ENCODE data around the gene NCOA7. TPM values are rescaled to one million over a fixed set of nuclear protein-coding genes. Genes with fewer than 3 reads are reported as not detected.

Gene NCOA7
- 5.9 and 9.9 TPM in 2 replicates for total RNA-seq (2014; rRNA removed; shearing (Covaris generic))

GRCh38 chr6:125790358-125791150 lies at the start of gene NCOA7:
NCOA7 (plus strand) TSS chr6:125790960; CDS start chr6:125815355, 24,395 bp downstream.
- DNase-seq (ENCODE audit: low spot score) = peak; percentile 54

GRCh38 chr6:125741336-125741735 lies 49.4 kb upstream of the NCOA7 start:
- no peak for DNase-seq (ENCODE audit: low spot score)

GRCh38 chr6:125742024-125742423 lies 48.7 kb upstream of the NCOA7 start:
- no peak for DNase-seq (ENCODE audit: low spot score)

GRCh38 chr6:125742464-125743120 lies 48.2 kb upstream of the NCOA7 start:
- no peak for DNase-seq (ENCODE audit: low spot score)

GRCh38 chr6:125743604-125744003 lies 47.2 kb upstream of the NCOA7 start:
- DNase-seq (ENCODE audit: low spot score) = no peak

GRCh38 chr6:125745281-125746018 lies 45.3 kb upstream of the NCOA7 start:
- no peak for DNase-seq (ENCODE audit: low spot score)

GRCh38 chr6:125746019-125746414 lies 44.7 kb upstream of the NCOA7 start:
- DNase-seq (ENCODE audit: low spot score) = no peak

GRCh38 chr6:125746731-125747588 lies 43.8 kb upstream of the NCOA7 start:
- DNase-seq (ENCODE audit: low spot score) = peak; percentile 50

- DNase-seq (ENCODE audit: low spot score) = no peak
Measured at GRCh38 chr6:125747589-125748405, 43.0 kb upstream of the NCOA7 start.

GRCh38 chr6:125748406-125749172 lies 42.2 kb upstream of the NCOA7 start:
- DNase-seq (ENCODE audit: low spot score) = no peak

- DNase-seq (ENCODE audit: low spot score) = peak; percentile 56
Measured at GRCh38 chr6:125749173-125749864, 41.4 kb upstream of the NCOA7 start, which contains the start of gene HEY2. HEY2 (plus strand) TSS chr6:125749632; CDS start chr6:125749777, 145 bp downstream.

- no peak for DNase-seq (ENCODE audit: low spot score)
Measured at GRCh38 chr6:125749865-125750691, 40.7 kb upstream of the NCOA7 start.

- no peak for DNase-seq (ENCODE audit: low spot score)
Measured at GRCh38 chr6:125750692-125751333, 39.9 kb upstream of the NCOA7 start.

GRCh38 chr6:125751334-125751916 lies 39.3 kb upstream of the NCOA7 start:
- no peak for DNase-seq (ENCODE audit: low spot score)

GRCh38 chr6:125752773-125753172 lies 38.0 kb upstream of the NCOA7 start:
- no peak for DNase-seq (ENCODE audit: low spot score)

GRCh38 chr6:125753218-125753936 lies 37.4 kb upstream of the NCOA7 start:
- peak; percentile 14 for DNase-seq (ENCODE audit: low spot score)

GRCh38 chr6:125753937-125754259 lies 36.9 kb upstream of the NCOA7 start:
- no peak for DNase-seq (ENCODE audit: low spot score)

Measured in A172 (cell line).